Neuronal stem cell (in vitro differentiated cells): ENCODE measurements around the gene TMEM129.

ENCODE experiments used
- DNase-seq: peaks from one replicate; pipeline ENCODE4 v3.0.0-alpha.2; 2013; ENCODE audit warnings: low spot score
- H2AFZ ChIP-seq: one replicate; pipeline ENCODE4 v1.6.1; 2013; ENCODE audit warnings: mild to moderate bottlenecking, low read length, inconsistent platforms
- H2AK5ac ChIP-seq: 2 replicates; pipeline ENCODE4 v1.6.1; 2013; ENCODE audit warnings: low read depth, mild to moderate bottlenecking, inconsistent platforms, low read length, moderate library complexity, mixed read lengths
- H2BK120ac ChIP-seq: 2 replicates; pipeline ENCODE4 v1.6.1; 2013; ENCODE audit warnings: low read depth, mild to moderate bottlenecking, inconsistent platforms, low read length, moderate library complexity, mixed read lengths
- H2BK12ac ChIP-seq: one replicate; pipeline ENCODE4 v1.6.1; 2013; ENCODE audit warnings: low read length, inconsistent platforms
- H2BK15ac ChIP-seq: 2 replicates; pipeline ENCODE4 v1.6.1; 2013; ENCODE audit warnings: mild to moderate bottlenecking, low read length, inconsistent platforms, mixed read lengths
- H2BK5ac ChIP-seq: one replicate; pipeline ENCODE4 v1.6.1; 2013; ENCODE audit warnings: inconsistent platforms, mild to moderate bottlenecking, low read length, moderate library complexity
- H3K14ac ChIP-seq: one replicate; pipeline ENCODE4 v1.6.1; 2013; ENCODE audit warnings: low read length, inconsistent platforms
- H3K18ac ChIP-seq: 2 replicates; pipeline ENCODE4 v1.6.1; 2013; ENCODE audit warnings: low read length, inconsistent platforms
- H3K23ac ChIP-seq: 2 replicates; pipeline ENCODE4 v1.6.1; 2013; ENCODE audit warnings: low read depth, mild to moderate bottlenecking, mixed read lengths, low read length, inconsistent platforms; ENCODE audit not compliant: poor library complexity
- H3K27ac ChIP-seq: replicated peaks from 3 replicates; pipeline ENCODE4 v1.5.1; 2013; ENCODE audit warnings: low read length, inconsistent platforms
- H3K27me3 ChIP-seq, 3 experiments: 2 replicates each; pipeline ENCODE4 v1.6.1; 2013; ENCODE audit warnings: low read length in 3 of 3, mild to moderate bottlenecking in 2 of 3, inconsistent platforms in 1 of 3, low read depth in 1 of 3, mixed read lengths in 1 of 3, moderate library complexity in 1 of 3; ENCODE audit not compliant: control insufficient read depth in 3 of 3, insufficient read depth in 3 of 3
- H3K36me3 ChIP-seq, 2 donors: replicated peaks in 1 of 2; 2 replicates each; pipeline ENCODE4 v1.6.1; 2013; ENCODE audit warnings: low read length in 2 of 2; ENCODE audit not compliant: control insufficient read depth in 2 of 2, insufficient read depth in 2 of 2
- H3K4ac ChIP-seq: 2 replicates; pipeline ENCODE4 v1.6.1; 2013; ENCODE audit warnings: inconsistent platforms, mild to moderate bottlenecking, low read length, moderate library complexity
- H3K4me1 ChIP-seq, 2 donors: 1 replicate in 1 of 2; 2 replicates in 1 of 2; pipeline ENCODE4 v1.6.1; 2013; ENCODE audit warnings: low read length in 2 of 2, low read depth in 1 of 2; ENCODE audit not compliant: control insufficient read depth in 2 of 2, insufficient read depth in 1 of 2
- H3K4me2 ChIP-seq: one replicate; pipeline ENCODE4 v1.6.1; 2013; ENCODE audit warnings: mild to moderate bottlenecking, low read length, inconsistent platforms; ENCODE audit not compliant: insufficient read depth, poor library complexity, severe bottlenecking
- H3K4me3 ChIP-seq, 2 donors: 2 replicates each; pipeline ENCODE4 v1.5.1; 2013; ENCODE audit warnings: low read length in 2 of 2, mild to moderate bottlenecking in 2 of 2, inconsistent platforms in 1 of 2, moderate library complexity in 1 of 2
- H3K79me1 ChIP-seq: one replicate; pipeline ENCODE4 v1.6.1; 2013; ENCODE audit warnings: low read depth, mild to moderate bottlenecking, inconsistent platforms, low read length, moderate library complexity
- H3K9ac ChIP-seq: one replicate; pipeline ENCODE4 v1.6.1; 2013; ENCODE audit warnings: mild to moderate bottlenecking, low read depth, low read length, inconsistent platforms; ENCODE audit not compliant: poor library complexity
- H3K9me3 ChIP-seq, 2 donors: replicated peaks in 1 of 2; 2 replicates each; pipeline versions ENCODE3 to v1.6.1; 2013; ENCODE audit warnings: low read length in 2 of 2, mild to moderate bottlenecking in 2 of 2, inconsistent platforms in 1 of 2, low read depth in 1 of 2, mixed read lengths in 1 of 2, moderate library complexity in 1 of 2; ENCODE audit not compliant: control insufficient read depth in 2 of 2, insufficient read depth in 1 of 2
- H4K8ac ChIP-seq: one replicate; pipeline ENCODE4 v1.6.1; 2013; ENCODE audit warnings: low read depth, mild to moderate bottlenecking, inconsistent platforms, low read length, moderate library complexity
- H4K91ac ChIP-seq: one replicate; pipeline ENCODE4 v1.6.1; 2013; ENCODE audit warnings: low read length, low read depth, mild to moderate bottlenecking, inconsistent platforms; ENCODE audit not compliant: poor library complexity
- WGBS, 2 donors: extraction: QIAGEN DNeasy Blood & Tissue Kit; methylation state at CpG; one replicate each; pipeline ENCODE4 v1.1.7; 2013; ENCODE audit warnings: missing lambda C conversion rate in 2 of 2, mixed read lengths in 1 of 2; ENCODE audit not compliant: insufficient read length in 2 of 2, insufficient replicate concordance in 1 of 2; ENCODE audit errors: extremely low coverage in 2 of 2; 5-methylcytosine and 5-hydroxymethylcytosine counted together

Gene TMEM129

GRCh38 chr4:1745165-1745564 lies 24.0 kb upstream of the TMEM129 start:
- H3K9me3 ChIP-seq = no peaks in the 10 kb centered on the region
- H3K79me1 ChIP-seq = peaks cover 5% of the 10 kb centered on the region
- H3K36me3 ChIP-seq = peaks cover 38 to 50% of the 10 kb centered on the region in 2 donors
- no peak overlapping the region for H2AFZ ChIP-seq
- DNase-seq = no peak
- H3K4me2 ChIP-seq = no peak overlapping the region
- WGBS, 2 donors = no CpG with 5 or more reads among the region's 13 CpGs
- no peak overlapping the region for H2AK5ac ChIP-seq
- H3K27me3 ChIP-seq = no peaks in the 10 kb centered on the region
- H3K4ac ChIP-seq = no peak overlapping the region
- H2BK120ac ChIP-seq = no peak overlapping the region
- H3K23ac ChIP-seq = no peak overlapping the region
- no peak overlapping the region for H3K9ac ChIP-seq
- no peak overlapping the region for H4K91ac ChIP-seq
- no peak overlapping the region for H2BK12ac ChIP-seq
- no peak overlapping the region for H2BK15ac ChIP-seq
- no peak overlapping the region for H3K18ac ChIP-seq
- H3K4me3 ChIP-seq = no peak overlapping the region
- no peak overlapping the region for H3K27ac ChIP-seq
- peaks cover 2 to 4% of the 10 kb centered on the region in 2 donors for H3K4me1 ChIP-seq
- H4K8ac ChIP-seq = no peak overlapping the region
- H2BK5ac ChIP-seq = peak overlapping the region; percentile 93
- H3K14ac ChIP-seq = no peak overlapping the region

GRCh38 chr4:1744552-1744951 lies 23.4 kb upstream of the TMEM129 start:
- Histone ChIP-seq H3K79me1 (peaks cover 7% of the 10 kb centered on the region), H3K23ac (no peak overlapping the region), H3K9ac (no peak overlapping the region), H3K4me3 (no peak overlapping the region), H2AFZ (no peak overlapping the region), H3K4ac (no peak overlapping the region), H2BK5ac (peak overlapping the region; percentile 93), H2AK5ac (no peak overlapping the region), H3K4me2 (no peak overlapping the region), H4K91ac (no peak overlapping the region), H3K27ac (no peak overlapping the region), H2BK120ac (no peak overlapping the region), H3K36me3 (peaks cover 43 to 56% of the 10 kb centered on the region in 2 donors), H3K4me1 (peaks cover 2% of the 10 kb centered on the region in 2 donors), H2BK15ac (no peak overlapping the region), H3K18ac (no peak overlapping the region), H3K27me3 (no peaks in the 10 kb centered on the region), H3K14ac (no peak overlapping the region), H3K9me3 (no peaks in the 10 kb centered on the region), H2BK12ac (no peak overlapping the region), H4K8ac (no peak overlapping the region)
- WGBS, 2 donors = no CpG with 5 or more reads among the region's 14 CpGs
- DNase-seq = no peak

- peaks cover 47 to 61% of the 10 kb centered on the region in 2 donors for H3K36me3 ChIP-seq
- no peak for DNase-seq
- no CpG with 5 or more reads among the region's 6 CpGs for WGBS, 2 donors
- no peak overlapping the region for H2BK12ac ChIP-seq
- no peak overlapping the region for H3K23ac ChIP-seq
- H3K79me1 ChIP-seq = peaks cover 7% of the 10 kb centered on the region
- no peak overlapping the region for H2AK5ac ChIP-seq
- no peak overlapping the region for H2BK15ac ChIP-seq
- no peaks in the 10 kb centered on the region for H3K27me3 ChIP-seq
- no peak overlapping the region for H3K4me3 ChIP-seq
- H2BK120ac ChIP-seq = no peak overlapping the region
- no peak overlapping the region for H4K8ac ChIP-seq
- peak overlapping the region; percentile 93 for H2BK5ac ChIP-seq
- no peak overlapping the region for H3K27ac ChIP-seq
- no peak overlapping the region for H3K14ac ChIP-seq
- no peak overlapping the region for H3K9ac ChIP-seq
- H2AFZ ChIP-seq = no peak overlapping the region
- no peak overlapping the region for H3K18ac ChIP-seq
- no peak overlapping the region for H4K91ac ChIP-seq
- peaks cover 0 to 2% of the 10 kb centered on the region in 2 donors for H3K9me3 ChIP-seq
- H3K4me1 ChIP-seq = peaks cover 0 to 2% of the 10 kb centered on the region in 2 donors
- no peak overlapping the region for H3K4me2 ChIP-seq
- no peak overlapping the region for H3K4ac ChIP-seq
Measured at GRCh38 chr4:1743975-1744374, 22.9 kb upstream of the TMEM129 start.

- Histone ChIP-seq H3K23ac (no peak overlapping the region), H2BK120ac (no peak overlapping the region), H2AK5ac (no peak overlapping the region), H3K4me3 (no peak overlapping the region), H3K79me1 (peaks cover 7% of the 10 kb centered on the region), H2BK5ac (peak overlapping the region; percentile 93), H3K36me3 (peaks cover 49 to 65% of the 10 kb centered on the region in 2 donors), H3K4me2 (no peak overlapping the region), H2AFZ (no peak overlapping the region), H3K14ac (no peak overlapping the region), H3K27me3 (no peaks in the 10 kb centered on the region), H2BK15ac (no peak overlapping the region), H3K4me1 (peaks cover 0 to 2% of the 10 kb centered on the region in 2 donors), H2BK12ac (no peak overlapping the region), H3K4ac (no peak overlapping the region), H4K8ac (no peak overlapping the region), H3K9ac (no peak overlapping the region), H3K27ac (no peak overlapping the region), H3K9me3 (peaks cover 2% of the 10 kb centered on the region in 2 donors), H4K91ac (no peak overlapping the region), H3K18ac (no peak overlapping the region)
- WGBS, 2 donors = no CpG with 5 or more reads among the region's 12 CpGs
- DNase-seq = no peak
Measured at GRCh38 chr4:1743551-1743950, 22.4 kb upstream of the TMEM129 start.
